ENCODE results near the gene PDPR.
"Not testable (repeated sequence)": the region's sequence is repeated elsewhere in the genome, so short reads cannot be mapped to it uniquely, and the experiment has no call there.

GRCh38 chr16:70190574-70190973 is 76.4 kb downstream of the PDPR start:
- TF ChIP-seq CTCF (IDR thresholded peaks at IDR 0.05); REST (IDR thresholded peaks at IDR 0.05; ENCODE audit: insufficient read depth in 1 of 2, low read depth in 2 of 2, low read length in 1 of 2); POLR2AphosphoS5 (IDR thresholded peaks at IDR 0.05; ENCODE audit: low read depth, low read length); SIN3A (IDR thresholded peaks at IDR 0.05; ENCODE audit: borderline replicate concordance, insufficient read depth, low read depth, low read length); TCF7L2 (IDR thresholded peaks at IDR 0.05; ENCODE audit: low read depth, low read length): not testable (repeated sequence)
